H1 (cell line): Measurements from ENCODE around the gene DFFB. TPM values are rescaled to one million over a fixed set of nuclear protein-coding genes. Genes with fewer than 3 reads are reported as not detected.

Experiments
- CTCF ChIA-PET: fragments of 300-600 bp; sonication (Branson Sonifier 250); formaldehyde crosslinking; loops from one replicate; lab custom pipeline; 2021; ENCODE audit not compliant: partially characterized antibody; lab: Charles Lee
- POLR2A ChIA-PET: fragments of 300-600 bp; sonication (Branson Sonifier 250); formaldehyde crosslinking; loops from one replicate; lab custom pipeline; 2021; ENCODE audit warnings: inconsistent platforms; ENCODE audit not compliant: partially characterized antibody; lab: Charles Lee
- DNase-seq, 2 experiments: peaks; one replicate each; pipeline versions ENCODE4 v3.0.0 to v3.0.0-alpha.2; 2010 to 2022; ENCODE audit warnings: low spot score in 2 of 2, low read depth in 1 of 2, mixed read lengths in 1 of 2
- FAIRE-seq: peaks from 2 replicates; lab custom pipeline; 2011; peaks lifted over from hg19 to GRCh38; lab: Jason Lieb, UNC
- H2AFZ ChIP-seq: 2 replicates; pipeline ENCODE4 v1.8.1; 2012; ENCODE audit warnings: low read length, inconsistent platforms
- H2AK5ac ChIP-seq: 2 replicates; pipeline ENCODE4 v1.6.1; 2013; ENCODE audit warnings: low read depth, low read length
- H2BK120ac ChIP-seq: replicated peaks from 2 replicates; pipeline ENCODE3; 2013; ENCODE audit warnings: low read depth, low read length, inconsistent platforms
- H2BK12ac ChIP-seq: 2 replicates; pipeline ENCODE4 v1.6.1; 2013; ENCODE audit warnings: low read depth, low read length
- H2BK15ac ChIP-seq: 2 replicates; pipeline ENCODE4 v1.6.1; 2013; ENCODE audit warnings: low read length
- H2BK20ac ChIP-seq: 2 replicates; pipeline ENCODE4 v1.6.1; 2013; ENCODE audit warnings: low read length
- H2BK5ac ChIP-seq: 2 replicates; pipeline ENCODE4 v1.6.1; 2013; ENCODE audit warnings: low read depth, low read length
- H3K14ac ChIP-seq: 2 replicates; pipeline ENCODE4 v1.6.1; 2013; ENCODE audit warnings: inconsistent platforms; ENCODE audit not compliant: insufficient read length
- H3K18ac ChIP-seq: 2 replicates; pipeline ENCODE4 v1.6.1; 2013; ENCODE audit warnings: low read length; ENCODE audit errors: extremely low read depth
- H3K23ac ChIP-seq: 2 replicates; pipeline ENCODE4 v1.6.1; 2013; ENCODE audit warnings: inconsistent platforms; ENCODE audit not compliant: insufficient read length
- H3K23me2 ChIP-seq: 2 replicates; pipeline ENCODE4 v1.6.1; 2013; ENCODE audit warnings: low read depth, low read length
- H3K27ac ChIP-seq: 2 replicates; pipeline ENCODE4 v1.6.1; 2011; ENCODE audit warnings: low read depth, low read length, inconsistent platforms
- H3K27me3 ChIP-seq, 4 experiments: replicated peaks in 1 of 4; 1 replicate in 1 of 4; 2 replicates in 3 of 4; pipeline versions ENCODE4 v1.6.1 to v1.8.1; 2011 to 2013; ENCODE audit warnings: low read length in 3 of 4, mild to moderate bottlenecking in 3 of 4, inconsistent platforms in 2 of 4, mixed read lengths in 2 of 4, moderate library complexity in 1 of 4; ENCODE audit not compliant: control insufficient read depth in 3 of 4, insufficient read depth in 3 of 4; ENCODE audit errors: extremely low read depth in 1 of 4
- H3K36me3 ChIP-seq, 4 experiments: 2 replicates each; pipeline versions ENCODE4 v1.6.1 to v1.8.1; 2011 to 2013; ENCODE audit warnings: mild to moderate bottlenecking in 4 of 4, low read length in 3 of 4, moderate library complexity in 2 of 4, control low read depth in 1 of 4, inconsistent platforms in 1 of 4; ENCODE audit not compliant: insufficient read depth in 4 of 4, control insufficient read depth in 2 of 4
- H3K4ac ChIP-seq: replicated peaks from 2 replicates; pipeline ENCODE3; 2013; ENCODE audit warnings: low read length, low read depth, mixed read lengths, inconsistent platforms; ENCODE audit not compliant: insufficient read length
- H3K4me1 ChIP-seq, 4 experiments: replicated peaks in 1 of 4; 1 replicate in 1 of 4; 2 replicates in 3 of 4; pipeline versions ENCODE4 v1.6.1 to v1.8.1; 2011 to 2013; ENCODE audit warnings: low read length in 3 of 4, inconsistent platforms in 2 of 4, mixed read lengths in 1 of 4; ENCODE audit not compliant: insufficient read depth in 4 of 4, control insufficient read depth in 3 of 4
- H3K4me2 ChIP-seq, 2 experiments: 2 replicates each; pipeline versions ENCODE4 v1.6.1 to v1.8.1; 2011 to 2013; ENCODE audit warnings: low read depth in 2 of 2, low read length in 2 of 2, control low read depth in 1 of 2, inconsistent platforms in 1 of 2, mild to moderate bottlenecking in 1 of 2; ENCODE audit not compliant: insufficient read depth in 1 of 2
- H3K4me3 ChIP-seq, 4 experiments: fragments of 200-600, 300-600 bp in 1 of 4; sonication (generic), shearing (Covaris generic), sonication (Bioruptor Twin) in 1 of 4; 2 replicates each; pipeline versions ENCODE4 v1.5.1 to v1.8.1; 2011 to 2016; ENCODE audit warnings: low read length in 4 of 4, low read depth in 3 of 4, control low read depth in 2 of 4, inconsistent platforms in 2 of 4, mild to moderate bottlenecking in 2 of 4, mixed read lengths in 1 of 4, moderate library complexity in 1 of 4; ENCODE audit not compliant: insufficient read depth in 2 of 4; ENCODE audit errors: extremely low read depth in 1 of 4
- H3K56ac ChIP-seq: replicated peaks from 2 replicates; pipeline ENCODE3; 2013; ENCODE audit warnings: low read depth, mild to moderate bottlenecking, mixed read lengths, low read length, inconsistent platforms; ENCODE audit not compliant: insufficient read length
- H3K79me1 ChIP-seq: 2 replicates; pipeline ENCODE4 v1.6.1; 2013; ENCODE audit warnings: low read depth, low read length, control low read depth
- H3K79me2 ChIP-seq, 2 experiments: 2 replicates each; pipeline versions ENCODE4 v1.6.1 to v1.8.1; 2012 to 2013; ENCODE audit warnings: low read length in 2 of 2, mild to moderate bottlenecking in 2 of 2, inconsistent platforms in 1 of 2; ENCODE audit not compliant: insufficient read depth in 2 of 2, control insufficient read depth in 1 of 2
- H3K9ac ChIP-seq, 4 experiments: replicated peaks in 1 of 4; 1 replicate in 1 of 4; 2 replicates in 3 of 4; pipeline versions ENCODE4 v1.6.1 to v1.8.1; 2011 to 2013; ENCODE audit warnings: low read depth in 3 of 4, low read length in 3 of 4, control low read depth in 2 of 4, mild to moderate bottlenecking in 2 of 4, moderate library complexity in 2 of 4, inconsistent platforms in 1 of 4; ENCODE audit errors: extremely low read depth in 1 of 4
- H3K9me3 ChIP-seq, 2 experiments: 2 replicates each; pipeline versions ENCODE4 v1.6.1 to v1.8.1; 2012 to 2013; ENCODE audit warnings: mild to moderate bottlenecking in 2 of 2, moderate library complexity in 2 of 2, control low read depth in 1 of 2, inconsistent platforms in 1 of 2, low read depth in 1 of 2, low read length in 1 of 2, mixed read lengths in 1 of 2; ENCODE audit not compliant: insufficient read depth in 2 of 2
- H4K20me1 ChIP-seq, 2 experiments: replicated peaks in 1 of 2; 2 replicates each; pipeline versions ENCODE3 to v1.8.1; 2011 to 2013; ENCODE audit warnings: inconsistent platforms in 2 of 2, low read length in 2 of 2, mild to moderate bottlenecking in 1 of 2; ENCODE audit not compliant: insufficient read depth in 2 of 2, control insufficient read depth in 1 of 2
- H4K5ac ChIP-seq: 2 replicates; pipeline ENCODE4 v1.6.1; 2013; ENCODE audit warnings: low read length, low read depth, mixed read lengths, inconsistent platforms; ENCODE audit not compliant: insufficient read length
- H4K8ac ChIP-seq: 2 replicates; pipeline ENCODE4 v1.8.0; 2013; ENCODE audit warnings: mild to moderate bottlenecking, moderate library complexity, low read length, inconsistent platforms; ENCODE audit not compliant: insufficient read depth; ENCODE audit errors: extremely low read depth
- H4K91ac ChIP-seq: replicated peaks from 2 replicates; pipeline ENCODE3; 2013; ENCODE audit warnings: low read length, mixed read lengths, inconsistent platforms; ENCODE audit not compliant: insufficient read length
- ASH2L ChIP-seq: fragments of 200-600, 300-600 bp; sonication (generic); IDR thresholded peaks from one replicate; pipeline ENCODE4 v1.7.1; 2017; ENCODE audit warnings: low read length
- BRCA1 ChIP-seq: IDR thresholded peaks from 2 replicates; pipeline ENCODE4 v1.6.1; 2012; ENCODE audit warnings: low read depth, low read length, improper control_type of control experiment
- CREB1 ChIP-seq: IDR thresholded peaks from 2 replicates; pipeline ENCODE4 v1.6.1; 2012; ENCODE audit warnings: inconsistent platforms
- NANOG ChIP-seq: IDR thresholded peaks from 2 replicates; pipeline ENCODE4 v1.6.1; 2011; ENCODE audit warnings: low read length, low read depth, mild to moderate bottlenecking, inconsistent platforms; ENCODE audit not compliant: insufficient read depth, poor library complexity, severe bottlenecking
- PHF8 ChIP-seq: fragments of 200-600 bp; sonication (generic); conservative IDR thresholded peaks from 2 replicates; pipeline ENCODE4 v1.7.1; 2012; ENCODE audit warnings: low read depth, mild to moderate bottlenecking, inconsistent platforms, low read length, moderate library complexity
- RAD21 ChIP-seq, 2 experiments: IDR thresholded peaks in 1 of 2; conservative IDR thresholded peaks in 1 of 2; 2 replicates each; pipeline ENCODE4 v1.6.1; 2011; ENCODE audit warnings: low read depth in 2 of 2, low read length in 2 of 2, improper control_type of control experiment in 1 of 2, inconsistent platforms in 1 of 2, mild to moderate bottlenecking in 1 of 2, moderate library complexity in 1 of 2
- RXRA ChIP-seq: IDR thresholded peaks from 2 replicates; pipeline ENCODE4 v1.6.1; 2011; ENCODE audit warnings: low read depth, mild to moderate bottlenecking, low read length, moderate library complexity; ENCODE audit not compliant: insufficient read depth
- SAP30 ChIP-seq: fragments of 300-600 bp; sonication (generic); IDR thresholded peaks from 2 replicates; pipeline ENCODE4 v1.7.1; 2012; ENCODE audit warnings: low read length, moderate library complexity, mild to moderate bottlenecking, inconsistent platforms; ENCODE audit not compliant: insufficient read depth, insufficient replicate concordance
- SIN3A ChIP-seq, 2 experiments: IDR thresholded peaks in 1 of 2; conservative IDR thresholded peaks in 1 of 2; 2 replicates each; pipeline ENCODE4 v1.6.1; 2011 to 2012; ENCODE audit warnings: low read length in 2 of 2, improper control_type of control experiment in 1 of 2, low read depth in 1 of 2, mild to moderate bottlenecking in 1 of 2
- SP1 ChIP-seq: IDR thresholded peaks from 2 replicates; pipeline ENCODE4 v1.6.1; 2011; ENCODE audit warnings: low read depth, low read length
- SUZ12 ChIP-seq: fragments of 200-600 bp; sonication (generic); IDR thresholded peaks from 2 replicates; pipeline ENCODE4 v1.6.1; 2012; ENCODE audit warnings: mild to moderate bottlenecking, inconsistent platforms, low read length, moderate library complexity, mixed read lengths
- TEAD4 ChIP-seq: IDR thresholded peaks from 2 replicates; pipeline ENCODE4 v1.6.1; 2012; ENCODE audit warnings: low read depth, low read length, inconsistent platforms, mixed read lengths
- WGBS, 2 experiments: shearing (Covaris generic) in 1 of 2; methylation state at CpG; one replicate each; pipeline versions ENCODE4 v1.1.6 to v1.1.7; 2013 to 2015; ENCODE audit warnings: low lambda C conversion rate in 2 of 2, mixed read lengths in 2 of 2, inconsistent platforms in 1 of 2, low coverage in 1 of 2, missing lambda C conversion rate in 1 of 2; ENCODE audit not compliant: insufficient replicate concordance in 2 of 2, insufficient coverage in 1 of 2, insufficient read length in 1 of 2; ENCODE audit errors: extremely low coverage in 1 of 2, missing lambda C conversion rate in 1 of 2; 5-methylcytosine and 5-hydroxymethylcytosine counted together
- polyA plus RNA-seq, 7 experiments: library from polyadenylated mRNA; depleted of rRNA in 3 of 7; stranded (reverse) in 5 of 7; unstranded in 2 of 7; fragments of >200 nt in 5 of 7; fragments of 200-250 nt in 2 of 7; gene quantifications; 1 replicate in 5 of 7; 2 replicates in 1 of 7; 4 replicates in 1 of 7; pipeline versions ENCODE4 v1.2.1 to v1.2.3, GENCODE V29; 2011 to 2013; ENCODE audit warnings: missing spikeins in 2 of 7, mixed read lengths in 2 of 7
- total RNA-seq: library from RNA; stranded (reverse); fragmentation: NEBNext Ultra II Directional; extraction: Animal tissue kit (Norgen Biotek cat#: 25700); gene quantifications from 2 replicates; pipeline ENCODE4 v1.2.1, GENCODE V29; 2021

Gene DFFB
- total and polyA plus RNA-seq, 2 of the 8 experiments (the other 6 are each of a cell fraction or from before 2014, with no cell fraction given): 8.6 to 11.9 TPM

DNA sequence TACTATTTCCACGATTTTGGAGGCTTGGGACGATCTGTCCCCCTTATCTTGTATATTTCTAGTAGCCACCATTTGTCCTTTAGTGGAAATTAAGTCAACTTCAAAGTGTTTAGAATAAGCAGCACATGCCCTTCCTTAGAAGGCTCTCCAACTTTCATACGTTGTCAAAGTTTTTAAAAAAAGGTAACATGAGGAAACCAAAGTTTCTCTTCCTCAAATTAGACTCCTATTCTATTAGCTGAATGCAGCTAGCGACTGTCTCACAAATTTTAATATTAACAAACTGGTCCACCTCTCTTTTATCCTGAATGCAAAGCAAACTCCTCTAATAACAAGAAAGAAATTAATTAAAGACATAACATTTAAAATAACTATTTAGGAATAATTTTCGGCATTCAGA is 35.9 kb downstream of the DFFB start:
- FAIRE-seq (no peak), DNase-seq (no peak)
- no peak overlapping the region for H4K5ac ChIP-seq
- no peak overlapping the region for H3K18ac ChIP-seq
- no peak overlapping the region for H2BK12ac ChIP-seq
- H4K8ac ChIP-seq: no peak overlapping the region
- POLR2A ChIA-PET: no interaction called here
- no peak overlapping the region for H4K91ac ChIP-seq
- H4K20me1 ChIP-seq: peaks cover 10 to 17% of the 10 kb centered on the region in 2 experiments
- 90% methylated on average over 5 of the region's 5 CpGs; no CpG with 5 or more reads in 1 of the 2 experiments for WGBS, 2 experiments
- no peaks in the 10 kb centered on the region for H3K27me3 ChIP-seq
- no peak overlapping the region for H2BK5ac ChIP-seq
- no peak overlapping the region for H2BK120ac ChIP-seq
- peaks cover 15% of the 10 kb centered on the region for H3K79me1 ChIP-seq
- H2BK20ac ChIP-seq: no peak overlapping the region
- H2AFZ ChIP-seq: no peak overlapping the region
- H3K4me2 ChIP-seq: no peak overlapping the region
- H3K4me1 ChIP-seq: no peaks in the 10 kb centered on the region
- H3K27ac ChIP-seq: no peak overlapping the region
- no peak overlapping the region for H3K56ac ChIP-seq
- peaks cover 14 to 25% (median 20%) of the 10 kb centered on the region in 4 experiments; a peak in 6 of 8 replicates for H3K36me3 ChIP-seq
- H3K4ac ChIP-seq: no peak overlapping the region
- H3K14ac ChIP-seq: no peak overlapping the region
- H3K9ac ChIP-seq: no peak overlapping the region
- no peak overlapping the region for H2AK5ac ChIP-seq
- peaks cover 4 to 49% of the 10 kb centered on the region in 2 experiments; a peak in 3 of 4 replicates for H3K79me2 ChIP-seq
- no peaks in the 10 kb centered on the region for H3K23me2 ChIP-seq
- CTCF ChIA-PET: no interaction called here
- H2BK15ac ChIP-seq: no peak overlapping the region
- H3K4me3 ChIP-seq: no peak overlapping the region
- no peaks in the 10 kb centered on the region for H3K9me3 ChIP-seq
- H3K23ac ChIP-seq: no peak overlapping the region
- no peak for TF ChIP-seq ASH2L
- TF ChIP-seq SIN3A (conservative IDR thresholded peaks at IDR 0.05 in 1 of 2, IDR thresholded peaks at IDR 0.05 in 1 of 2; ENCODE audit: low read depth in 1 of 2, low read length in 2 of 2): no peak
- TF ChIP-seq PHF8: no peak
- TF ChIP-seq SAP30: no peak
- no peak for TF ChIP-seq RXRA
- TF ChIP-seq CREB1: no peak
- no peak for TF ChIP-seq SP1
- TF ChIP-seq SUZ12: no peak
- TF ChIP-seq NANOG: no peak
- no peak for TF ChIP-seq BRCA1
- TF ChIP-seq TEAD4: no peak
- TF ChIP-seq RAD21 (IDR thresholded peaks at IDR 0.05 in 1 of 2, conservative IDR thresholded peaks at IDR 0.05 in 1 of 2; ENCODE audit: low read depth in 2 of 2, low read length in 2 of 2): no peak
